Measurements from ENCODE around the gene ABCB11.
"Not testable (repeated sequence)": the region's sequence is repeated elsewhere in the genome, so short reads cannot be mapped to it uniquely, and the experiment has no call there.

ABCB11 gene

DNA sequence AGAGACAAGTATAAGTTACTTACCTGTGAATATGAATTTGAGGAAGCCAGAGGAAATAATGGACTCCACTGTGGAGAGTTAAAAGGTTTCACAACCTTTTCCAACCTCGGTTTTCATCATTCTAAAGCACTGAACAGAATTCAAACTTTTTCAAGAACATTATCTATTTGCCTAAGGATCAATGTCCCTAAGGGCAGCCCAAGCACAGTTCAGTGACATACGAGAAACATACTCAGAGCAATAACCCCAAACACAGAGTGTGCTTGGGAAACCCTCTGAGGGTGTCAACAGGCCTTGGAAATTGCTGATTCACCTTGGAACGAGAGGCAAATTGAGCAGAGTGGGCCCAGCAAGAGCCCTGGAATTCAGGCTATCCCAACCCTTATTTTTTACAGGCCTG lies at the start of gene ABCB11:
ABCB11 (minus strand) TSS at position 123 of the 400 bp plus-strand sequence. CDS start 13,199 bp downstream, outside the sequence.
- DNase-seq (ENCODE audit: low read depth in 2 of 2), result no peak

DNA sequence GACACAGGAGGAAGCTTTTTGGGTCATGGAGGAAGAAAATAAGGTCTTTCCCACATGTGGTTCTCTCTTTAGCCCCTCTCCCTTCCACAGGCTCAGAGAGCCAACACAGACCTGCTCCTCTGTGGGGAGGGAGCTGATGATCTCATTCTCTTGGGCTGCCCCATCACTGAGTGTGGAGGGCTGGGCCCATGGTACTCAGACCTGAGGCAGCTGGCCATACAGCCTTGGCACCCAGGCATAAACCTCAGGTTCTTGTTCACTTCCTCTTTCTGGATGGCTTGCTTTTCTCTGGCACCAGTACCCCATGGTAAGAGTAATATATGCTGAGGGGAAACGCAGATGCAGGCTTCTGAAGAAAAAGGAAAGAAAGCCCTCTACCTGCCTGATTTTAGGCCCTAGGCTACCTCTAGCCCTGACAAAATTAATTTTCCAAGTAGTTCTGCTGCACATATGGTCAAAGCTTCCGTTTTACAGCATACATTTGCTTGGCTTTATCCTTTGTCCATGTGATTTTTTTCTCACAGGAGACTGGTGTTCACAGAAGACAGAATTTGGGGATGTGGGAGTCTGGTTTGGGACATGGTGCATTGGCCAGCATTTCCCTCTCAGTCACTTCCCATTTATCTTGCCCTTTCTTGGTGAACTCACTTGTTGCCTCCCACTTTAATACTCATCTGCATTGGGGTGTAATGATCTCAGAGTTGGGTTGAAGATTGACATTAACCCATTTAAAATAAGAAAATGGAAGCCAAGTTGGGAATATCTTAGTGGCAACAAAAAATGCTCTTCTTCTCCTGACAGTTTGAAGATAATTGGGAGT lies 49.3 kb upstream of the ABCB11 start:
- no peak for DNase-seq (ENCODE audit: low read depth in 2 of 2)

DNA sequence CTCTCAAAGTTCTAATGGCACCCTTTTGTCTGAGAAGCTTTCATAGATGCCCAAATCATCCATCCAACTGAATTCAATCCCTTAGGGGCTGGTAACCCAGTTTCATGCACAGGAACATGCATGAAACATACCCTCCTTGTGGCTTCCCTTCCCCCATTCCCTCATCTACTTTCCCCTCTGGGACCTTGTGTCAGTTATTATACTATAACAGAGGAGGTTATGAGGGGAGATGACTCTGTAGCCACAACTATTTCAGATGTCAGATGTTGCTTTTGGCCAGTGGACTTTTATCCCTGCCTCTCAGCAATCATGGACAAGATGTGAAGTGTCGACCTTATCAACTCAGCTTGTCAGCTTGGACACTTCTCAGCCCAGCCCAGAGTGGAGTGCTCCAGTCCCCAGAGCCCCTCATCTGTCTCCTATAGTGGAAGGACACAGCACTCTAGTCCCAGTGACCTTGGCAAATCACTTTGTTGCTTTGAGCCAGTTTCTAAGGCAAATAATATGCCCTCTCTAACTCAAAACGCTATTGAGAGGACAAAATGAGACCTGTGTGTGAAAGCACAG lies 46.6 kb upstream of the ABCB11 start:
- DNase-seq (ENCODE audit: low read depth in 2 of 2), result no peak

DNA sequence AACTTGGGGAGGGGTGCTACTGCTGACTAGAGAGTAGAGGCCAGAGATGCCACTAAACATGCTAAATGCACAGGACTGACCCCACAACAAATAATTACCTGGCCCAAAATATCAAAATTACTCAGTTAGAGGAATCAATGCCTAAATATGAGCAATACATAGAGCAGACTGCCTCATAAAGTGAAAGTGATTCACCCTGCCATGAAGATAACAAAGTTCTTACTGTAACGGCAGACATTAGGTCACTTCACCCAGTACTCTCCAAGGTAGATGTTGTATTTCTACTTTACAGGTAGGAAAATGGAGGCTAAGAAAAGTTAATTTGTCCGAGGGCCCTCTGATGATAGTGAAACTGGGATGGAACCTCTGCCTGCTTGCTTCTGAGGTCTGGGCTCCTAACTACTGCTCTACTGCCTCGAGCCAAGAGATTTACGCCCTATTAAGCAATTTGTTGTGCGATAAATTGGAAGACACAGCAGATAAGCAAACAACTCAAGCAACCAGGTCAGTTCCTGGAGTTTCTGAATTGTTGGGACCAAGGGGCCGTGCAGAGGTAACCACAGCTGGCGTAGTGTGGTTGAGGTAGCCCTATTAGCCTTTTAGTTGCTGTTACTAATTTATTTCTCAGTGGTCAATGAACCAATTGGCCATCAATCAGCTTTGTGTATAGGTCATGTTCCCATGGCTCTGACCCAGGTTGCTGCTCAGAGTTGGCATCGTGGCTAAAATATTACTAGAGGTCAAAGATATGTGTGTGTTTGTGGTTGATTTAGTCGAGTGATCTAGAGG lies 43.0 kb upstream of the ABCB11 start:
- no peak for DNase-seq (ENCODE audit: low read depth in 2 of 2)

DNA sequence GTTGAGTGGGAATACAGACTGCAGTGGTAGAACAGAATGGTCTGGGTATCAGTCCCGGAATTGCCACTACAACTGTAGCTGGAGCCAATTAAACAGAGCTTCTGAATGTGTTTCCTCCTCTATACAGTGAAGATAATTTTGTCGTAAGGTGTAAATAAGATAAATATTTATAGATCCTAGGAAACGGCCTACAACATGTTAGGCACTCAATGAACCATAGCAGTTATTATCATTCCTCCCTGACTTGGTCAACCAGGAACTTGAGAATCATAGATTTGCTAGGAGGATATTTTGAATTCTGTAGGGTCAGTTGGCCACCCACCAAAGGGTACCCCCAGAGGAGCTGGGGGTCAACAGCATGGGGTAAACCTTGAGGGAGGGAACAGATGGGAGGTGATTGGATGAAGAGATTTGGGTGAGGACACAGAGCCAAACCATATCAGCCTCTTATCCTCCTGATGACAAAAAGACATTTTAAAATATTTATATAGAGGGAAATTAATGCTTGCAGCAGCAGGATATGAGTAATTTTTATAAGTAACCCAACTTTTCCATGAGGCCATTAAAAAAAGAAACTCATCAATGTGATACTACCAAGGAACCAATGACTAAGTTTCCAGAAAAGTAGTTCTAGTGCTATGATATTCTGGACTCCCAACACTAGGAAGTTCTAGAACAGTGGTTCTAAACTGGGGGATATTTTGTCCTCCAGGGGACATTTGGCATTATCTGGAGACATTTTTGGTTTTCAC lies 42.3 kb upstream of the ABCB11 start:
- no peak for DNase-seq (ENCODE audit: low read depth in 2 of 2)

DNA sequence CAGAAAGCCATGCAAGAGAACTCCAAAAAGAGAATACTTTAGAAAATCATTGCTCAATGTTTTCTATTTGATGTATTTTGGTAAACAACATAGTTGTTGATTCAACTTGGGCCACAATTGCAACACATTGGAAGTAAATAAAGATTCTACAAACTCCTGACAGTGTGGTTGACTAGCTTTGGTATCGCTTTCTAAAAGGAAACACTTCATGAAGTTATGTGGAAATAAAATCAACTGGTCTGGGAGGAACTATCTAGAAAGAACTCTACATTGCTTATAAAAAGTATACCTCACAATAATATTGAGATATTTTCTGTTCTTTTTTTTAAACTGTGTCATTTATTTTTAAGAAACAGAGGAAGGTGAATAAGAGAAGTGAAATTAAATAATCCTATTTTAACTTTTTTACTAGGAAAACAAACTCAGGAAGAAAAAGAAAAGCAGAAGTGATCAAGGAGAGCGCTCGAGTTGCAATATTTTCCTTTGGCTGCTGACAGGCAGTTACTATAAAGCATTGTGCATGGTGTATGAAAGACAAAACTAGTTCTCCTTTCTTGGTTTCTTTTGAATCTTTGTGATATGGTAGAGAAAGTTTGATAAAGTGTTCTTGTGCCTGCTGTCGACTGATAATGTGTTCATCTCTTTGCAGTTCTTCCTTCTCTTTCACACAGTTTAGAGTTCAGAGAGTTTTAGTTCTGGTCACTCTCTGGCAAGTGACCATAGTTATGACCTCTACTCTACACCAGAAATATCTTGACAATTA lies 41.2 kb upstream of the ABCB11 start:
- no peak for DNase-seq (ENCODE audit: low read depth in 2 of 2)

DNA sequence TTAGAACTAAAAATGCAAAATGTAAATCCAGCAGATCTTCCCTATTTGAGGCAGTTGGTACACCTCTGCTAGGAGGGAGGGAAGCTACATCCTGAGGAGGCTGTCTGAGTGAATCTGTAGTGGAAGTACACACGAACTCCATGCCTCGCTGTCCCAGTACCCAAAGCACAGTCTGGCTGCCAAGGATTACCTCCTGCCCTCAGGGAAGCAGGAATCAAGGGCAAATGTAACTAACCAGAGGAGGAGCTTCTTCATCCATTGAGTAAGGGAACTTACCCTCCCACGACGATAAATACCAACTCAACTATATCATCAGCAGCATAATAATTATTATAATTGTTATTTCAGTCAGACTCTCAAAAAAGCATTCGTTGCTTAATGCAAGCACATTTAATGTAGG lies 40.3 kb upstream of the ABCB11 start:
- no peak for DNase-seq (ENCODE audit: low read depth in 2 of 2)

DNA sequence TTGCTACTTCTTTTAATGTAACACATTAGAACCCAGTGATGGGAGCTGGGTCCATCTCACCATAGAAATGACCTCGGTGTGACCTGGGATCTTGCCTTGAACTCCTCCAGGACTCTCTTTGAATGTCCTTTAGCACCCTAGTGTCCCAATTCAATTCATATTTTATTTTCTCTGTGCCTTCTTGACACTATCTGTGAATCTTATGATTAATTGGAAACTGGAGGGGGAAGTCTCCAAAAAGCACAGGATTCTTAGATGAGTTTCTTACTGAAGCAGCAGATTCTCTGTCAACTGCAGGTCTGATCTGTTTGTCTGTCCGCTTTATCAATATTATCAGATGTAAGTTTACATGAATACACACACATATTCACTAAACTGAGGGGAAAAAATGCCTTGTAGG lies 38.7 kb upstream of the ABCB11 start:
- no peak for DNase-seq (ENCODE audit: low read depth in 2 of 2)

DNA sequence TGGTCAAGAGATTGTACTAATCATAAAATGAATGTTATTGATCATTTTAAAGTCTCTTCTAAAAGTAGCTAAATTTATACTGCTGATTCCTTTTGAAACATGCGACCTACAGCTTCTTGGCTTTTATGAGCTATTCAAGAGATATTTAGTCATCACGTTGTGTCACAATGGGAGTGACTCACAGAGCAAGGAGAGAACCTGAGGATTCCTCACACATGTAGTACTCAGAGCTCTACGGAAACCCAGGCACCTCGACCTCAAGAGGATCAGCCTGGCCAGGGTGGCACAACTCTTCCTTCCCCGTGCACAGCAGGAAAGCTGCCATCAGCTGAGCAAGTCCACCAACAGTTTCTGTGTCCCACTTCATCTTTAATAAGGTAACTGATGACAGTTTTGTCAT lies 38.2 kb upstream of the ABCB11 start, which contains the start of gene DHRS9:
DHRS9 (plus strand) TSS at position 223 of the 400 bp plus-strand sequence. CDS start 12,019 bp downstream, outside the sequence.
- no peak for DNase-seq (ENCODE audit: low read depth in 2 of 2)

DNA sequence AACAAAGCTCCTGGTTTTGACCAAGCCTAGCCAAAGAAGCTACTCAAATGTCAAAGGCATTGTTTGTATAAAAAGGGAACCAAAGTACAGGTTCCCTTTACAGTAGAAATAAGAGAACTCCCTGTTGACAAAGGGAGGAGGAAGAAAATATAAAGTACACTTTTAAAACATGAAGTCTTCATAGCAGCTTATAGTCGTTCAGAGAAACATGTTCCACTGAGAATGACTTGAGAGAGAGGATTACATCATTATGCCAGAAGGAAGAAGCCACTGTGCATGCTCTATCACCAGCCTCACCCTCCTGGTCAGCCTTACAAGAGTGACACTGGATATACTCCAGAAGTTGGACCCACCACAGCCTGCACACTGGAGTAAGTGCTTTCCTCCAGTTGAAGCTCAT lies 35.8 kb upstream of the ABCB11 start:
- no peak for DNase-seq (ENCODE audit: low read depth in 2 of 2)

DNA sequence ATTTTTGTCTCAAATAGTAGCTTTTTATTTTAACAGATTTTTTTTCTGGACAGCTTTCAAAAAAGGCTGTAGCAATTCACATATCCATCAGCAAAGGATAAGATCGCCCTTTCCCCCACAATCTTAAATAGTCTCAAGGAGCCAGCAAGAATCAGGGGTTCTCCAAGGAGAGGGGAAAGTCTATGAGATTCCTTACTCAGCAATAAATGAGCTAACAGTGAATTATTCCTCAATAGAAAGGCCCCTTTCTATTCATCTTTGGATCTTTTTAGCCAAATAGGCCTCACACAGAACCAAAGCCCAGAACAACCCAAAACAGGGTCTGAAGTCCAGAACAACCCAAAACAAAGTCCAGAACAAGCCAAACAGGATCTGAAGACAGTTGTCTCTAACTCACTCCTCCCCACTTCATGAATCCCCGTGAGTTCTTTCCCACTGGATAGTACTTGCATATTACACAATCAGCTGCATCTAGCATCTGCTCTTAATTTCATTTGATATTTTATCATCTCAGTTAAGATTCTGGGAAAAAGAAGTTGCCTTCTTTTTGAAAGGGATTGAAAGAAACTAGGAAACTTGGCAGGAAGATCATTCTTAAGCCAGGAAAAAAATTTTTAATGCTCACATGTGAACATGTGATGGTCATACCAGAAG lies 34.9 kb upstream of the ABCB11 start:
- DNase-seq (ENCODE audit: low read depth in 2 of 2), result no peak

DNA sequence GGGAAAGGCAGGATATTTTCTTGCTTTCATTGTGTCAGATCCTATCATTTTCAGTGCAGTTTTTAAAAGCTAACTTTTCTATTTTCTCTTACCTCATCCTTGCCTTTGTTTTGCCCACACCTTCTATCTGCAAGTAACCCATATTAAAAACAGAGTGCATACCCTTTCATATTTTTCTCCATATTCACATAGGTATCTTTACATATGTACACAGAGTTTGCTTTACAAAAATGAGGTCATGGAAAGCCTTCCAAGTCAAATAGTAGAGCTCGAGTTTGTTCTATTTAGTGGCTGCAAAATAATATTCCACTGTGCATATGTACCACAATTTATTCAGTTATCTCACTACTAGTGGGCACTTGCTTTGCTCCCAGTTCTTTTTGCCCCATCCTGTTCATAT lies 34.3 kb upstream of the ABCB11 start:
- DNase-seq (ENCODE audit: low read depth in 2 of 2), result no peak

DNA sequence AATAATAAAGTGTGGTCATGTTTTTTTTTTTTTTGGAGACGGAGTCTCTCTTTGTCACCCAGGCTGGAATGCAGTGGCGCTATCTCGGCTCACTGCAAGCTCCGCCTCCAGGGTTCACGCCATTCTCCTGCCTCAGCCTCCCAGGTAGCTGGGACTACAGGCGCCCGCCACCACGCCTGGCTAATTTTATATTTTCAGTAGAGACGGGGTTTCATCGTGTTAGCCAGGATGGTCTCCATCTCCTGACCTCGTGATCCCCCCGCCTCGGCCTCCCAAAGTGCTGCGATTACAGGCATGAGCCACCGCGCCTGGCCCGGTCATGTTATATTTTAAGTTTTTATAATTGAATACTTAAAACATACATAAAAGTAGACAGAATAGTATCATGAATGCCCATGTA lies 33.1 kb upstream of the ABCB11 start:
- DNase-seq (ENCODE audit: low read depth in 2 of 2), result not testable (repeated sequence)

DNA sequence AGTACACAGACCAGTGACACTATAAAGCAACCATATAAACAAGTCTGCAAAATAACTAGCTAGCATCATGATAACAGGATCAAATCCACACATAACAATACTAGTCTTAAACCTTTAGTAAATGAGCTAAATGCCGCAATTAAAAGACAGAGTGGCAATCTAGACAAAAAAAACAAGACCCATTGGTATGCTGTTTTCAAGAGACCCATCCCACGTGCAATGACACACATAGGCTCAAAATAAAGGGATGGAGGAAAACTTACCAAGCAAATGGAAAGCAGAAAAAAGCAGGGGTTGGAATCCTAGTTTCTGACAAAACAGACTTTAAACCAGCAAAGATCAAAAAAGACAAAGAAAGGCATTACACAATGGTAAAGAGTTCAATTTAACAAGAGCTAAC lies 23.5 kb upstream of the ABCB11 start:
- DNase-seq (ENCODE audit: low read depth in 2 of 2), result not testable (repeated sequence)

DNA sequence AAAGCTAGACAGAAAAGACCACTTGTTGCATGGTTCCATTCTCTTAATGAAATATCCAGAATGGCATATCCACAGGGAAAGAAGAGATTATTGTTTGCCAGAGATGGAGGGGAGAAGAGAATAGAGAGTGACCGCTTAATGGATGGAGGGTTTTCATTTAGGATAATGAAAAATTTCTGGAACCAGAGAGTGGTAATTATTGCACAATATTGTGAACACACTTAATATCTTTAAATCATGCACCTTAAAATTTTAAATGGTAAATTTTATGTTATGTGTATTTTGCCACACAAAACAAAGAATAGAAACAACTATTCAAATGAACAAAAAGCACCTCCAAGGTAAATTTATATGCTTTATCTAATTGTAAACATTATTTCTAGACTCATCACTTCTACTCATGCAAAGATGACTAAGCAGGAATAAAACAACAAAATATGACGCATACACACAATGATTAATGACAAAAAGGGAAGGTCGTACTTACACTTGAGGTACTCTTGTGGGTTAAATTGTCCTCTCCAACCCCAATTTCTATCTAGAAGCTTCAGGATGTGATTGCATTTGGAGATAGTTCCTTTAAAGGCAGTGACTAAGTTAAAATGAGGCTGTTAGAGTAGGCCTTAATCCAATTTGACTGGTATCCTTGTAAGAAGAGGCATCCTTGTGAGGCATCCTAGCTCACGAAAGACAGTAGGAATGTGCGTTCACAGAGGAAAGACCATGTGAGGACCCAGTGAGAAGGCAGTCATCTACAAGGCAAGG lies 19.5 kb upstream of the ABCB11 start:
- DNase-seq (ENCODE audit: low read depth in 2 of 2), result no peak

DNA sequence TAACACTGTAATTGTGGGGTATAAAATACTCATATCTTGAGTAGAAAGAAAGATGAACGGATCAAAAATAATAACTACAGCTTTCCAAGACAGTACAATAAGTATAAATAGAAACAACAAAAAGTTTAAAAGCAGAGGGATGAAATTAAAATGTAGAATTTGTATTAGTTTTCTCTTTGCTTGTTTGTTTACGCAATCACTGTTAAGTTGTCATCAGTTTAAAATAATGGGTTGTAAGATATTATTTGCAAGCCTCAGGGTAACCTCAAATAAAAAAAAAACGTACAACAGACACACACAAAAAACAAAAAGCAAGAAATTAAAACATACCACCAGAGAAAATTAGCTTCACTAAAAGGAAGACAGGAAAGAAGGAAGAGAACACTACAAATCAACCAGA lies 18.0 kb upstream of the ABCB11 start:
- DNase-seq (ENCODE audit: low read depth in 2 of 2), result no peak

DNA sequence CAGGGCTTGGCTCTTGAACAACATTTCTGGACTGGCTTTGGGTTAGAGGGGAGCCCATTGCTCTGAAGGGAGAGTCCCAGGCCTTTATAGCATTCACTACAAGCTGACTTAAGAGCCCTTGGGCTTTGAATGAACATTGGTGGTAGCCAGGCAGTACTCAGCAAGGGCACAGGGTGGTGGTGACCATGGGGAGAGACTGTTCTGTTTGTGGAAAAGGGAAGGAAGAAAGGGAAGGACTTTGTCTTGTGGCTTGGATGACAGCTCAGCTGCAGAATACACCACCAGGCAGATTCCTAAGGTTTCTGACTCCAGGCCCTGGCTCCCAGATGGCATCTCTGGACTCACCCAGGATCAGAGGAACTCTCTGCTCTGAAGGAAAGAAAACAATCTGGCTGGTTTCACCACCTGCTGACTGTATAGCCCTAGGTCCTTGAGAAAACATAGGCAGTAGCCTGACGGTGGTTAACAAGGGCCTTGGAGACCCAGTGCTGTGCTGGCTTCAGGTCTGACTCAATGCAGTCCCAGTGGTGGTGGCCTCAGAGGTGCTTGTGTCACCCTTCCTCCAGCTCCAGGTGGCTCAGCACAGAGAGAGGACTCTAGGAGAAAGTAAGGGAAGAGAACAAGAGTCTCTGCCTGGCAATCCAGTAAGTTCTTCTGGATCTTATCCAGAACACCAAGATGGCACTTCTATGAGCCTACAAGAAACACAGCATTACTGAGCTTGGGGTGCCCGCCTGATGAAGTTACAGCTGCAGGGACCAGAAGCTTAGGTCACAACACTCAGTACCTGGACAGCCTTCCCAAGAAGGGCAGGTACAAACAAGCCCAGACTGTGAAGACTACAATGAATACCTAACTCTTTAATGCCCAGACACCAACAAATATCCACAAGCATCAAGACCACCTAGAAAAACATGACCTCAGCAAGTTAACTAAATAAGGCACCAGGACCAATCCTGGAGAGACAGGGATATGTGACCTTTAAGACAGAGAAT lies 16.4 kb upstream of the ABCB11 start:
- no peak for DNase-seq (ENCODE audit: low read depth in 2 of 2)

DNA sequence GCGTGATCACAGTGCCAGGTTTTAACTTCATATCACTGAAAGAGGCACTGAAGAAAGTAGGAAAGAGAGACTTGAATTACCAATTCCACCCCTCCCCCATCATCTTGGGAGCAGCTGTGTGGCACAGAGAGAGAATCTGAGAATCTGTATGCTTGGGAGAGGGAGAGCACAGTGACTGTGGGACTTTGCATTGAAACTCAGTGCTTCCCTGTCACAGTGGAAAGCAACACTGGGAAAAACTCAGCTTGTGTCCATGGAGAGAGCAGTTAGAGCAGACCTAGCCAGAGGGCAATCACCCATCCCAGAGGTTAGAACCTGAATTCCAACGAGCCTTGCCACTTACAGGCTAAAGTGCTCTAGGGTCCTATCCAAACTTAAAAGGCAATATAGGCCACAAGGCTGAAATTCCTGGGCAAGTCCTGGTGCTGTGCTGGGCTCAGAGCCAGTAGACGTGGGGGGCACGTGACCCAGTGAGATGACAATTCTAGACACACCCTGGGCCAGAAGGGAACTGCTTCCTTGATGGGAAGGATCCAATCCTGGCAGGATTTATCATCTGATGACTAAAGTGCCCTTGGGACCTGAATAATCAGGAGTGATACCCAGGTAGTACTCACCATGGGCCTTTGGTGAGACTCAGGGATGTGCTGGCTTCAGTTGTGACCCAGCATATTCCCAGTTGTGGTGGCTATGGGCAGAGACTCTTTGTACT lies 15.5 kb upstream of the ABCB11 start:
- DNase-seq (ENCODE audit: low read depth in 2 of 2), result no peak
